Stimulated activated memory B cell treated with anti-CD40 and anti-IgM and Interleukin-4, amounts not matched to agents 10 μg/mL and 1 μg/mL and 100 μg/mL, for 72 hours (primary cell): ENCODE data around the gene TMEM9B.
"Not testable (repeated sequence)": the region's sequence is repeated elsewhere in the genome, so short reads cannot be mapped to it uniquely, and the experiment has no call there.

ENCODE experiments used
- ATAC-seq: fragments of 150-1000 bp; cut with Tn5 transposase; 2 replicates; pipeline ENCODE4 v1.10.0; 2021
- H3K27ac Mint-ChIP-seq: one replicate; pipeline ENCODE4 v1.8.0; 2022; ENCODE audit warnings: mild to moderate bottlenecking, mixed read lengths
- H3K27me3 Mint-ChIP-seq: one replicate; pipeline ENCODE4 v1.8.0; 2022; ENCODE audit warnings: mixed read lengths
- H3K36me3 Mint-ChIP-seq: one replicate; pipeline ENCODE4 v1.8.0; 2022; ENCODE audit warnings: mixed read lengths
- H3K4me1 Mint-ChIP-seq: one replicate; pipeline ENCODE4 v1.8.0; 2022; ENCODE audit warnings: mixed read lengths
- H3K4me3 Mint-ChIP-seq: one replicate; pipeline ENCODE4 v1.8.0; 2022; ENCODE audit warnings: mild to moderate bottlenecking, moderate library complexity, mixed read lengths
- H3K9me3 Mint-ChIP-seq: one replicate; pipeline ENCODE4 v1.8.0; 2022; ENCODE audit warnings: mixed read lengths

Gene TMEM9B

DNA sequence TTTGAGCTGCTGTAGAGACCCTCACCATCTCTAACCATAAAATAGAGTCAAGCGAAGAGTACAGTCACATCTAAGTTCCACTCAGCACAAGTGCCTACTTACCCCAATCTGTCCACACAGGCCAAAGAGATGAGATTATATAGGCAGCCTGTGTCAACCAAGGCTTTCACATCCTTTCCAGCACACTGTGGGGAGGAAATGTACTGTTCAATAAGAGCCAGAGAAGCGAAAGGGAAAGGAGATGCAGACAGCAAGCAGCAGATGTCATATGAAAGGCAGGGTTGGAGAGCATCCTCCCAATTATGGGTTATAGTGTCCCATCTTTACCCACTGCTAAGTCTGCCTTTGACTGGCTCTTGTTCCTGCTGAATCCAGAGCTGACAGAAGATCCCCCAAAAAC, 23.2 kb upstream of the TMEM9B start:
- Mint-ChIP-seq H3K4me3 (no peak overlapping the region), H3K27me3 (peaks cover 15% of the 10 kb centered on the region), H3K9me3 (no peaks in the 10 kb centered on the region), H3K36me3 (no peaks in the 10 kb centered on the region), H3K27ac (no peak overlapping the region), H3K4me1 (no peaks in the 10 kb centered on the region)
- ATAC-seq = peak; percentile 34

DNA sequence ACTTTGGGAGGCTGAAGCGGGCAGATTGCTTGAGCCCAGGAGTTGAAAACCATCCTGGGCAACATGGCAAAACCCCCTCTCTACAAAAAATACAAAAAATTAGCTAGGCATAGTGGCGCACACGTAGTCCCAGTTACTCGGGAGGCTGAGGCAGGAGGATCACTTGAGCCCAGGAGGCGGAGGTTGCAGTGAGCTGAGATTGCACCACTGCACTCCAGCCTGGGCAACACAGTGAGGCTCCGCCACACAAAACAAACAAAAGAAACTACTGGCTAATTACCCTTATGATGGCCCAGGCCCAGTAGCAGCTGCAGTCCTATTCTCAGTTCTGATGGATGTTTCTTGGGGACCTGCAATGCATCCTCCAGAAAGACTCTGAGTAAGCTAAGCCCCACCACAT, 22.5 kb upstream of the TMEM9B start:
- H3K36me3 Mint-ChIP-seq, H3K4me3 Mint-ChIP-seq, ATAC-seq, H3K9me3 Mint-ChIP-seq, H3K4me1 Mint-ChIP-seq, H3K27ac Mint-ChIP-seq: not testable (repeated sequence)
- peaks cover 15% of the 10 kb centered on the region for H3K27me3 Mint-ChIP-seq

DNA sequence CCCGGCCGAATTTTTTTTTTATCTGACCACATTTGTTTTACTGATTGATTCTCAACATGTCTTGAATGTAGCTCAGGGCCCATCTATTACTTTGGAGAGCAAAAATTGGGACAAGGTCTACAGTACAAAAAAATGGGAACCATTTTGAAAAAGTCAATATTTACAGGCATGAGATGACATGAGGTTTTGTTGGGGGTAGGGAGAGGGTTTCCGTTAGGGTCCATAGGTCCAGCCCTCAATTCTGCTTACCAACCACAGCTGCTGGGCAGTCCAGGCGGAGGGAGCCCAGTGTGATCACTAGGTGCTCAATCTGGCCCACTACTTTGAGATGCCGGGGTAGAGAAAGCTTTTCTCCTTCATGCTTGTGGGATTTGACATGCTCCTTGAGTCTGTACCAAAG, 21.2 kb upstream of the TMEM9B start:
- H3K4me1 Mint-ChIP-seq = no peaks in the 10 kb centered on the region
- H3K27ac Mint-ChIP-seq = no peak overlapping the region
- H3K27me3 Mint-ChIP-seq = peaks cover 14% of the 10 kb centered on the region
- H3K36me3 Mint-ChIP-seq = no peaks in the 10 kb centered on the region
- no peak overlapping the region for H3K4me3 Mint-ChIP-seq
- ATAC-seq = no peak
- no peaks in the 10 kb centered on the region for H3K9me3 Mint-ChIP-seq

DNA sequence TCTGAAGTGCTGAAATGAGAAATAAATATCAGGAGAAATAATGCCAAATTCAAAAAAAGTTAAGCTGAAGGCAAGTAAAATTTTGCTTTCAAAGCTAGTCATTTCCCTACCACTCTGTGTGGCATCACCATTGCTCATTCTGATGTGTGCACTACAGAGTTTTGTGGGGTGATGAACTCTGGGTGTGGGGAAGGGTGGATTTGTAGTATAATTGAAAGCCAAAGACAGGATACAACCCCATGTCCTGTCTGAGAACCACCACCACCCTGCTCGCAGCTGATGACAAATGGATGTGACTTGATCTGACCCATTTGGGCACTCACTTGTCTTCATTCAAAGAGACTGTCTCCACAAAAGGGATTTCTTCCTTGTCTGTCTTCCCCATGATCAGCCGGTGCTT, 19.3 kb upstream of the TMEM9B start:
- Mint-ChIP-seq H3K4me3 (no peak overlapping the region), H3K4me1 (no peaks in the 10 kb centered on the region), H3K9me3 (no peaks in the 10 kb centered on the region), H3K36me3 (no peaks in the 10 kb centered on the region), H3K27me3 (no peaks in the 10 kb centered on the region), H3K27ac (no peak overlapping the region)
- ATAC-seq = no peak

DNA sequence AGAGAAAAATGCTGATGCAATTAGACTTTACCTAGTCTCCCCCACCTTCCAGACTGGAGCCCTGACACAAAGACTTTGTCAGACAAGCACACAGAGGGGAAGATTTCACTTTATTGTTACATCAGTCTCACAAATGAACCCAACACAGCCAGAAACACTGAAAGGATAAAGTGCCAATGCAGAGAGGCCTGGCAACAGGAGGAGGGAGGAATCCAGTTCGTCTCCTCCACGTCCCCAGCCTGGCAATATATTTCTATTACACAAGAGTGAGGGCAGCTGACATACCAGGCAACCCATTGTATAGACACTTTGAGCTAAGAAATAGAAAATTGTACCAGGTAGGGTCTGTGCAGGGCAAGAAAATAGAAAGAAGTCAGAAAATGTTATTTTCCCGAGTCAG, 16.2 kb upstream of the TMEM9B start:
- H3K36me3 Mint-ChIP-seq = no peaks in the 10 kb centered on the region
- H3K4me1 Mint-ChIP-seq = no peaks in the 10 kb centered on the region
- H3K9me3 Mint-ChIP-seq = no peaks in the 10 kb centered on the region
- H3K4me3 Mint-ChIP-seq = no peak overlapping the region
- H3K27ac Mint-ChIP-seq = no peak overlapping the region
- no peaks in the 10 kb centered on the region for H3K27me3 Mint-ChIP-seq
- no peak for ATAC-seq

DNA sequence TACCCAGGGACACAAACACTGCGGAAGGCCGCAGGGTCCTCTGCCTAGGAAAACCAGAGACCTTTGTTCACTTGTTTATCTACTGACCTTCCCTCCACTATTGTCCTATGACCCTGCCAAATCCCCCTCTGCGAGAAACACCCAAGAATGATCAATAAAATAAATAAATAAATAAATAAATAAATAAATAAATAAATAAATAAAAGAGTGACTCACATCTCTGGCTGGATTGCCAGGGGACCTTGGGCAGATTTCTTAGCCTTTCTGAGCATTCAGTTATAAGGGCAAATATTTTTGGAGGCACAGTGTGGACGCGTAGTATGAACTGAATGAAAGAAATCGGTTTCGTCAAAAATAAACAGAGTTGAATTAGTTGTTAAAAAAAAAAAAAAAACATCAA, 15.1 kb upstream of the TMEM9B start:
- not testable (repeated sequence) for H3K36me3 Mint-ChIP-seq, H3K4me1 Mint-ChIP-seq, ATAC-seq, H3K27ac Mint-ChIP-seq, H3K27me3 Mint-ChIP-seq, H3K9me3 Mint-ChIP-seq, H3K4me3 Mint-ChIP-seq

DNA sequence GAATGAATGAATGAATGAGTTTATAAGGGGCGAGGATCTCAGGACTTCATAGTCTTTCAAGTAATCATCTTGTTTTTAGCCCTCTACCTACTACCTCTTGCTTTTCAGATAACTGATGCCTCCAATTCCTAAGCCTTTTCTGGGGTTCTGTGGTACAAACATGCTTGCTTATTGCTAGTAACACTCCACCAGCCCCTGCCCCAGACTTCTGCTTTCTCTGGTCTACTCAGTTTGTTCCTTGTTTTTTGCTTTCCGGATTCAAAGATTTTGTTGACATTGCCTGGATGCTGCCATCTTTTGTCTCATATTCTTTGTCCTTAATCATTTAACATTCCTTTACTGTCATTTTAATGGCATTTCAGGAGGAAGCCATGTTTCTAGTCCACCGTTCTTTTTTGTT, 8.9 kb upstream of the TMEM9B start:
- no peaks in the 10 kb centered on the region for H3K4me1 Mint-ChIP-seq
- no peak overlapping the region for H3K27ac Mint-ChIP-seq
- no peaks in the 10 kb centered on the region for H3K27me3 Mint-ChIP-seq
- no peak overlapping the region for H3K4me3 Mint-ChIP-seq
- H3K36me3 Mint-ChIP-seq = no peaks in the 10 kb centered on the region
- no peak for ATAC-seq
- H3K9me3 Mint-ChIP-seq = no peaks in the 10 kb centered on the region

DNA sequence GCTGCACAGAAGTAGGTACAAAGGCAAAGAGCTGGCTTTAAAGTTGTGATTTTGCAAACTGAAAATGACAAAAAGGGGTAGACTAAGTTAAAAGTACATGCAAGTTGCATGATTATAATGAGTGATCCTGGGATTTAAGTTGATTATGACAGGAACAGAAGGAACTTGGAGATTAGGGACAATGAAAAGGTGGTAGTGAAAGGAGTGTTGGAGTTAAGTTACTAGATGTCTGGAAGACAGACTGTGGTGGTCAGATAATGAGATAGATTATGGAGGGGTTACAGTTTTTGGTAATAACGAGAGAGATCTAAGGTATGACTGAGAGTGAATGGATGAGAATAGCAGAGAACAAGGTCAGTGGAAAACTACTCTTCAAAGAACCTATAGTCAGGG, 7.7 kb upstream of the TMEM9B start:
- Mint-ChIP-seq H3K27me3 (no peaks in the 10 kb centered on the region), H3K4me3 (no peak overlapping the region), H3K27ac (no peak overlapping the region), H3K4me1 (peaks cover 6% of the 10 kb centered on the region), H3K9me3 (no peaks in the 10 kb centered on the region), H3K36me3 (no peaks in the 10 kb centered on the region)
- no peak for ATAC-seq

DNA sequence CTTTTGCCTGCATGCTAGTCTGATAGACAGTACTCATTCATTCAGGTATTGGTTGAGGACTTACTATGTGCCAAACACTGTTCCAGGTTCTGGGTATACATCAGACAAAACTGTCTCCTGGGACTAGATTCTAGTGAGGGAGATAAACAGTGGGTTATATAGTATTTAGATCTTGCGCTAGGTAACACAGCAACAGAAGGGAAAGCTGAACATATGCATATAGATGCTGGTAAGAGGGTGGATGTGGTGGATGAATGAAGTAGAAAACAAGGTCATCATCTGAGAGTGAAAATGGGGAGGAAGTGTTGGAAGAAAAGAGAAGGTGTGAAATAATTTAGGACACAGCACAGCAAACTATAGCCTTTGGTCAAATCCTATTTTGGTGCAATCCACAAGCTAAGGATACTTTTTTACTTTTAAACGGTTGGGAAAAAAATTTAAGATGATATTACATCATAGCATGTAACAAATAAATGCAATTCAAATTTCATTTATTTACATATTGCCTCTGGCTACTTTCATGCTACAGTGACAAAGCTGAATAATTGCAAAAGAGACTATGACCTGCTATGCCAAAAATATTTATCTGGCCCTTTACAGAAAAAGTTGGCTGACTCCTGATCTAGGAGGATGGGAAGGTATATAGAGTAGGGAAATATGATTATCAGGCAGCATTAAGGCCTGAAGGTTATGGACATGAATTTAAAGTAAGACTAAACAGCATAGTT, 7.1 kb upstream of the TMEM9B start:
- Mint-ChIP-seq H3K9me3 (no peaks in the 10 kb centered on the region), H3K27ac (no peak overlapping the region), H3K27me3 (no peaks in the 10 kb centered on the region), H3K4me1 (peaks cover 7% of the 10 kb centered on the region), H3K4me3 (no peak overlapping the region), H3K36me3 (no peaks in the 10 kb centered on the region)
- ATAC-seq = no peak

DNA sequence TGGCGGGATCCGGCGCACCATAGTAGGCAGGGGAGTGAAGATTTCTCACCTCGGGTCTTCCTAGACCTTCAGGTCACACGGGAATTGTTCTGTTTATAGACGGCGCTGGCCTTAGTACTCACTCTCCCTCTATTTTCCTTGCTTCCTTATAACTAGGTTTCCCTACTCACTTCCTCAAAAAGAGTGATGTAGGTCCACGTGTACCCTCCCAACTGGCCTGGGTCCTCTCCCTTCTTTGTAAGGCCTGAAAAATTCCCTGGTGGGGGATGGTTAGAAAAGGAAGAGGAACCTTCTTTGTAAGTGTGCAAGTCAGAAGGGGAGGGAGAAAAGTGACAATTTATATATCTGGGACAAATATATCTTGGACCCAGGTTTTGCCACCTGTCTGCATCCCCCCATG, 2.9 kb upstream of the TMEM9B start:
- Mint-ChIP-seq H3K9me3 (no peaks in the 10 kb centered on the region), H3K4me1 (peaks cover 23% of the 10 kb centered on the region), H3K36me3 (no peaks in the 10 kb centered on the region), H3K27me3 (no peaks in the 10 kb centered on the region), H3K27ac (no peak overlapping the region), H3K4me3 (no peak overlapping the region)
- ATAC-seq = no peak

DNA sequence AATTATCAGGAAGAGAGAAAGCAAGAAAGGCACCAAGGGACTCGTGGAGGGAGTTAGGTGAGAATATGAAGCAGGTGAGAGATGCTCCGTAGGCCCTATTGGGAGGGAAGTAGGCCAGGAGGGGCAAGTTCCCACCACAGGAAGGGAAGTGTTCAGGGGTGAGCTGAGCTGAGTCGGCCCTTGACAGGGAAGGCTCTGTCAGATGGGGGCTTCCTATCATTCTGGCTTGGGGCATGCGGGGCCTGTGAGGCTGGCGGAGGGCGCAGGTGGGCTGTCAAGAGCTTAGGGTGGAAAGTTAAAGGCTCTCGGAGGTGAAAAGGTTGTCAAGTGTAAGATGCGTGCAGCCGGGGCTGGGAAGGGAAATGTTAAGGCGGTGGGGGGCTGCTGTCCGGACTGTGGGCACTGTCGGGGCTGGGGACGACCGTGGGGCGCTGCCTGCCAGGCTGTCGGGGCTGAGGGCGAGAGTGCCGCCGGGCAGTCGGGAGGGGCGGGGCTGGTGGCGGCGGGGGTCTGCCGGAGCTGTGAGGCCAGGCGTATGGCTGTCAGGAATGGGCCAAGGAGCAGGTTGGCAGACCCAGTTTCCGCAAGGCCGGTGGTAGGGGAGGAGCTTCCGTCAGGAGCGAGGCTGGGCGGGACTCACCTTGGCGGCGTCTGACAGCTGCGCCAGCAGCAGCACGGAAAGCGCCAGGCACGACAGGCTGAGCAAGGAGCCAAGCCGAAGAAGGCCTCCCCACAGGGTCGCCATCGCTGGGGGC, 496 bp downstream of the TMEM9B start:
- peak overlapping the region; percentile 91 for H3K4me3 Mint-ChIP-seq
- peaks cover 34% of the 10 kb centered on the region for H3K4me1 Mint-ChIP-seq
- H3K36me3 Mint-ChIP-seq = peaks cover 5% of the 10 kb centered on the region
- peak; percentile 86 for ATAC-seq
- H3K27ac Mint-ChIP-seq = peak overlapping the region; percentile 91
- no peaks in the 10 kb centered on the region for H3K27me3 Mint-ChIP-seq
- H3K9me3 Mint-ChIP-seq = no peaks in the 10 kb centered on the region

DNA sequence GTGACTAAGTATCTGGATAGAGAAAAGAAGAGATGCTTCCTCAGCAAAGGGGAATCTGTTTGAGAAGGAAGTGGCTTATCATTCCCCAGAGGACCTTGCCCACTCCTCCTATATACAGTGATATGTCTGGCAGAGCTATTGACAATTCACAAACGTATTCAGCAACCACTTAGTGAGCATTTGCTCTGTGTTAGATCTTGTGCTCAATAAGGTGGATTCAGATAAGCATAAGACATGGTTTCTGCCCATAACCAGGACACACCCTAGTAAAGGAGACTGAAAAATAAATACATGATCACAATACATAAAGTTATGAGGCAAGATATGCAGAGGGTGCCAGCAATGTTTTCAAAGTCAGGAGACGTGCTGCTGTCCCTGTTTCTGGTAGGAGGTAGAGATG, 1.4 kb downstream of the TMEM9B start:
- peak overlapping the region; percentile 60 for H3K4me3 Mint-ChIP-seq
- H3K9me3 Mint-ChIP-seq = no peaks in the 10 kb centered on the region
- no peaks in the 10 kb centered on the region for H3K27me3 Mint-ChIP-seq
- H3K36me3 Mint-ChIP-seq = peaks cover 5% of the 10 kb centered on the region
- ATAC-seq = no peak
- peaks cover 34% of the 10 kb centered on the region for H3K4me1 Mint-ChIP-seq
- peak overlapping the region; percentile 91 for H3K27ac Mint-ChIP-seq

DNA sequence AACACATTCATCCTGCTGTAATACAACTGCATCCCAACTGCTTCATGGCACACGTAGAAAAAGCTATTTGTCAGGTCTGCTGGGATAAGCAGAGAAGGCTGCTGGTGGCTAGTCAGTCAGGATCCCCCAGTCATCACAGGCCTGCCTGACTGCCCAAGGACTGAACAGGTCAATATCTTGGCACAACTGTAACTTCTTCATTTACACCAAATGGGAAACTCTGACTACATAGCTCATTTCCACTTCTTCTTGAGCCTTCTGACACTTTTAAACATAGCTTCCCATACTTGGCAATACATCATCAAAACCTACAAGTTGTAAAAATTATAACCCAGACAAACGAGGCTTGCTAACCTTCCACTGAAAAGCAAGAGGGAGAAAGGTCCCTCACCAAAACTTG, 2.8 kb downstream of the TMEM9B start:
- peak overlapping the region; percentile 18 for H3K27ac Mint-ChIP-seq
- H3K9me3 Mint-ChIP-seq = no peaks in the 10 kb centered on the region
- no peak overlapping the region for H3K4me3 Mint-ChIP-seq
- H3K4me1 Mint-ChIP-seq = peaks cover 27% of the 10 kb centered on the region
- no peak for ATAC-seq
- H3K36me3 Mint-ChIP-seq = peaks cover 5% of the 10 kb centered on the region
- no peaks in the 10 kb centered on the region for H3K27me3 Mint-ChIP-seq

DNA sequence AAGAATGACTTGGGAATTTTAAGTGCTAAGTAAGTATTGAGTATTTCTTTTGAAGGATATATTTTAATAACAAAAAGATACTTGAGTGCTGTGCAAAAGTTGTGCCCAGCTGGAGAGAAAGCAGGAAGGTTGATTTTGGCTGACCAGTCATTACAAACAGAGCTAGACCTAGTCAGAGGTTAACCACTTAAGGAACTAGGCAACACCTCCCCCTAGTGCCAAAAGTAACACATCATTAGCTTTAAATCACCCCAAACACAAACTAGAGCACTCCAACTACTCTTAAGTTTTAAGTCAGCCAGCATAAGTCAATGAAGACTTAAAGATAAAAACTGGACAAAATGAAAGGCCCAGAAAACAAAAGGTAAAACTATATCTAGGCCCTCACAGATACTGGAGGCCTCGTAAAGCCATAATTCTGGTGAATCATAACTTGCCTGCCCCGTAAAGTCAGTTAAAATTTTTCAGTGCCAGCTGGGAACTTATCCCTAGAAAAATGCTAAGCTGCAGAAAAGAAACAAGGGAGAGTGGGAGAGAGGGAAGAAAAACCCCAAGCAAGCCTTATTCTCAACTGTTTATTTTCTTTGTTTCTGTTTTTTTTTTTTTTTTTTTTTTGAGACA, 4.6 kb downstream of the TMEM9B start:
- peak; percentile 31 for ATAC-seq
- H3K4me1 Mint-ChIP-seq = peaks cover 27% of the 10 kb centered on the region
- no peaks in the 10 kb centered on the region for H3K27me3 Mint-ChIP-seq
- peaks cover 19% of the 10 kb centered on the region for H3K36me3 Mint-ChIP-seq
- H3K27ac Mint-ChIP-seq = no peak overlapping the region
- H3K9me3 Mint-ChIP-seq = no peaks in the 10 kb centered on the region
- H3K4me3 Mint-ChIP-seq = no peak overlapping the region

DNA sequence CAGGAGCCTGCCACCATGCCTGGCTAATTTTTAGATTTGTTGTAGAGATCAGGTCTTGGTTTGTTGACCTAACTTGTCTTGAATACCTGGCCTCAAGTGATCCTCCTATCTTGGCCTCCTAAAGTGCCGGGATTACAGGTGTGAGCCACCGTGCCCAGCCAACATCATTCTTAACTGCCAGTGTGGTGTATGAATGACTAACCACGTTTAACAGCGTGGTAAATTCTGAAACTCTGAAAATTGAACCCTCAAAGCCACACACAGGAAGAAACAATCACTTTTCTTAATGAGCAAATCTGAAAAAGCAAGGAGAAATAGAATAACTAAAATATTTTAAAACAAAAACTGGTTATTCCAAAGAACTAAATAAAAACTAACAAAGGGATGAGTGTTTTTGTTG, 7.4 kb downstream of the TMEM9B start:
- Mint-ChIP-seq H3K9me3 (no peaks in the 10 kb centered on the region), H3K4me3 (no peak overlapping the region), H3K4me1 (peaks cover 11% of the 10 kb centered on the region), H3K36me3 (peaks cover 41% of the 10 kb centered on the region), H3K27ac (no peak overlapping the region), H3K27me3 (no peaks in the 10 kb centered on the region)
- no peak for ATAC-seq

DNA sequence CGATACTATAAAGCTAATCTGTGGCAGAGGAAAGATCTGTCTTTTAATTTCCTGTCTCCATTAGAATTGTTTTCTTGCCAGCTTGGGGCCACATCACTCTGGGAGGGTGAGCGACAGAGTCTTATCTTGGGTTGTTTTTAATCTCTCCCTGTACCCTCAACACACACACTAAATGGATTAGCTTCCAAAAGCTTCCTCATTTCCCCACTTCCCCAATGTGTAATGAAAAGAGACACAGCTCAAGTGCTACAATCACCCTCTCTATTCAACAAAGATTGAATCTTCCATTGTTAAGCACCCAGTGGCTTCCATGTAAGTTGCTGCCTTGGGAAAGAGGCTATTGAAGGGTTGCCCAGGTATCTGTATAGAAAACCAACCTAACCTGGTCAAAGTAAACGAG, 15.4 kb downstream of the TMEM9B start:
- Mint-ChIP-seq H3K36me3 (peaks cover 52% of the 10 kb centered on the region), H3K9me3 (no peaks in the 10 kb centered on the region), H3K4me3 (no peak overlapping the region), H3K4me1 (no peaks in the 10 kb centered on the region), H3K27me3 (no peaks in the 10 kb centered on the region), H3K27ac (no peak overlapping the region)
- no peak for ATAC-seq
